IMR-90 (cell line): ENCODE results near the gene IL17F. TPM values are rescaled to one million over a fixed set of nuclear protein-coding genes. Genes with fewer than 3 reads are reported as not detected.
A peak's percentile ranks its signal among the peaks of the same experiment; 100 is the strongest.

Source experiments
- ATAC-seq: fragments of 200-7000 bp; cut with Tn5 transposase; 2 replicates; pipeline ENCODE4 v1.9.1; 2020; ENCODE audit warnings: low read depth, mild to moderate bottlenecking, moderate library complexity
- BruUV-seq: library from RNA; stranded (reverse); fragments of 400-500 nt; replicated peaks from 2 replicates; lab custom pipeline; 2021; lab: Mats Ljungman, UMichigan
- CTCF ChIA-PET: fragments of 300-600 bp; formaldehyde crosslinking; extraction: SDS; loops from one replicate; lab custom pipeline; 2021; ENCODE audit warnings: antibody characterized with exemption; lab: Yijun Ruan, JAX
- POLR2A ChIA-PET: fragments of 300-600 bp; sonication (Branson Sonifier 250); formaldehyde crosslinking; loops from one replicate; lab custom pipeline; 2022; ENCODE audit warnings: antibody characterized with exemption; ENCODE audit not compliant: unreplicated experiment; lab: Charles Lee
- DNase-seq: peaks from one replicate; pipeline ENCODE4 v3.0.0; 2013
- H2AFZ ChIP-seq: replicated peaks from 2 replicates; pipeline ENCODE3; 2013; ENCODE audit warnings: low read length, mild to moderate bottlenecking; ENCODE audit not compliant: poor library complexity
- H2AK5ac ChIP-seq: 2 replicates; pipeline ENCODE4 v1.6.1; 2013; ENCODE audit warnings: low read depth, low read length, inconsistent platforms
- H2AK9ac ChIP-seq: replicated peaks from 2 replicates; pipeline ENCODE3; 2013; ENCODE audit warnings: mild to moderate bottlenecking, low read depth, low read length, moderate library complexity; ENCODE audit not compliant: poor library complexity
- H2BK120ac ChIP-seq: 2 replicates; pipeline ENCODE4 v1.6.1; 2013; ENCODE audit warnings: low read depth, low read length, inconsistent platforms
- H2BK15ac ChIP-seq: 3 replicates; pipeline ENCODE4 v1.6.1; 2013; ENCODE audit warnings: low read depth, low read length, inconsistent platforms
- H2BK20ac ChIP-seq: 2 replicates; pipeline ENCODE4 v1.6.1; 2013; ENCODE audit warnings: low read depth, mild to moderate bottlenecking, inconsistent platforms, low read length, moderate library complexity
- H2BK5ac ChIP-seq: 2 replicates; pipeline ENCODE4 v1.6.1; 2013; ENCODE audit warnings: mild to moderate bottlenecking, low read depth, low read length, inconsistent platforms; ENCODE audit not compliant: poor library complexity, severe bottlenecking
- H3K14ac ChIP-seq: replicated peaks from 2 replicates; pipeline ENCODE4 v1.6.1; 2013; ENCODE audit warnings: low read depth, low read length, inconsistent platforms
- H3K18ac ChIP-seq: 2 replicates; pipeline ENCODE4 v1.6.1; 2013; ENCODE audit warnings: low read depth, low read length, control low read depth
- H3K23ac ChIP-seq: 2 replicates; pipeline ENCODE4 v1.6.1; 2013; ENCODE audit warnings: low read depth, low read length, inconsistent platforms
- H3K27ac ChIP-seq: 2 replicates; pipeline ENCODE4 v1.5.1; 2013; ENCODE audit warnings: mild to moderate bottlenecking, control low read depth, low read length; ENCODE audit not compliant: insufficient read depth
- H3K27me3 ChIP-seq: 2 replicates; pipeline ENCODE4 v1.6.1; 2013; ENCODE audit warnings: low read length; ENCODE audit not compliant: control insufficient read depth, insufficient read depth
- H3K36me3 ChIP-seq: 2 replicates; pipeline ENCODE4 v1.6.1; 2013; ENCODE audit warnings: low read length, mixed read lengths; ENCODE audit not compliant: control insufficient read depth, insufficient read depth
- H3K4ac ChIP-seq: 2 replicates; pipeline ENCODE4 v1.6.1; 2013; ENCODE audit warnings: low read depth, low read length, inconsistent platforms
- H3K4me1 ChIP-seq: 2 replicates; pipeline ENCODE4 v1.6.1; 2013; ENCODE audit warnings: low read length, mixed read lengths; ENCODE audit not compliant: control insufficient read depth, insufficient read depth
- H3K4me2 ChIP-seq: 2 replicates; pipeline ENCODE4 v1.6.1; 2013; ENCODE audit warnings: low read depth, mild to moderate bottlenecking, control low read depth, low read length, moderate library complexity
- H3K4me3 ChIP-seq: 2 replicates; pipeline ENCODE4 v1.5.1; 2013; ENCODE audit warnings: low read depth, mild to moderate bottlenecking, control low read depth, low read length, moderate library complexity; ENCODE audit not compliant: insufficient read depth
- H3K56ac ChIP-seq: 2 replicates; pipeline ENCODE4 v1.6.1; 2013; ENCODE audit warnings: low read length, inconsistent platforms; ENCODE audit not compliant: insufficient read depth; ENCODE audit errors: extremely low read depth
- H3K79me1 ChIP-seq, 2 experiments: 2 replicates each; pipeline ENCODE4 v1.6.1; 2013; ENCODE audit warnings: low read length in 2 of 2, inconsistent platforms in 1 of 2, low read depth in 1 of 2
- H3K9ac ChIP-seq: 2 replicates; pipeline ENCODE4 v1.6.1; 2013; ENCODE audit warnings: low read depth, low read length, control low read depth
- H3K9me1 ChIP-seq: 2 replicates; pipeline ENCODE4 v1.6.1; 2013; ENCODE audit warnings: low read length, inconsistent platforms; ENCODE audit not compliant: insufficient read depth
- H3K9me3 ChIP-seq: 2 replicates; pipeline ENCODE4 v1.6.1; 2013; ENCODE audit warnings: low read length; ENCODE audit not compliant: control insufficient read depth, insufficient read depth
- H4K20me1 ChIP-seq: 2 replicates; pipeline ENCODE4 v1.6.1; 2013; ENCODE audit warnings: low read length, inconsistent platforms; ENCODE audit not compliant: insufficient read depth
- H4K5ac ChIP-seq: 2 replicates; pipeline ENCODE4 v1.6.1; 2013; ENCODE audit warnings: mild to moderate bottlenecking, low read depth, low read length, control low read depth
- H4K8ac ChIP-seq, 2 experiments: 2 replicates each; pipeline ENCODE4 v1.6.1; 2013; ENCODE audit warnings: low read depth in 2 of 2, low read length in 2 of 2, control low read depth in 1 of 2, inconsistent platforms in 1 of 2
- H4K91ac ChIP-seq: 2 replicates; pipeline ENCODE4 v1.6.1; 2013; ENCODE audit warnings: low read depth, low read length, inconsistent platforms; ENCODE audit not compliant: insufficient read depth
- MAFK ChIP-seq: IDR thresholded peaks from 2 replicates; pipeline ENCODE4 v1.6.1; 2012; ENCODE audit warnings: low read depth, low read length, improper control_type of control experiment
- MXI1 ChIP-seq: IDR thresholded peaks from 2 replicates; pipeline ENCODE4 v1.6.1; 2012; ENCODE audit warnings: low read depth, mild to moderate bottlenecking, low read length, moderate library complexity, borderline replicate concordance
- RCOR1 ChIP-seq: IDR thresholded peaks from 2 replicates; pipeline ENCODE4 v1.6.1; 2012; ENCODE audit warnings: mild to moderate bottlenecking, low read length, improper control_type of control experiment; ENCODE audit not compliant: insufficient replicate concordance
- WGBS, 2 experiments: methylation state at CpG; one replicate each; pipeline versions ENCODE4 v1.1.5 to v1.1.7; 2013; ENCODE audit warnings: missing lambda C conversion rate in 2 of 2; ENCODE audit not compliant: insufficient read length in 1 of 2; ENCODE audit errors: extremely low coverage in 2 of 2; 5-methylcytosine and 5-hydroxymethylcytosine counted together
- dilution Hi-C: fragments of 300-500 bp; cut with HindIII; formaldehyde crosslinking; loops from one replicate; pipeline ENCODE4 v1.14.3; 2018; ENCODE audit warnings: low sequenced_read_pairs; ENCODE audit not compliant: unreplicated experiment
- in situ Hi-C: fragments of 300-500 bp; cut with MboI; formaldehyde crosslinking; loops from 3 replicates; pipeline ENCODE4 v1.14.3; 2019; ENCODE audit warnings: low sequenced_read_pairs, inconsistent platforms, mixed read lengths
- intact Hi-C: fragments of 100-400 bp; cut with micrococcal nuclease; formaldehyde crosslinking; loops from 2 replicates; pipeline ENCODE4 v1.10.0; 2022
- polyA plus RNA-seq, 3 experiments: library from polyadenylated mRNA; depleted of rRNA; stranded (reverse); fragments of >200 nt; gene quantifications; 2 replicates each; pipeline ENCODE4 v1.2.3, GENCODE V29; 2012; ENCODE audit warnings: low replicate concordance in 1 of 3
- total RNA-seq: library from RNA; depleted of rRNA; stranded (reverse); fragments of >200 nt; gene quantifications from 2 replicates; pipeline ENCODE4 v1.2.3, GENCODE V29; 2012

IL17F gene
- total and polyA plus RNA-seq, 2 of the 4 experiments (the other 2 are of a cell fraction) = not detected

DNA sequence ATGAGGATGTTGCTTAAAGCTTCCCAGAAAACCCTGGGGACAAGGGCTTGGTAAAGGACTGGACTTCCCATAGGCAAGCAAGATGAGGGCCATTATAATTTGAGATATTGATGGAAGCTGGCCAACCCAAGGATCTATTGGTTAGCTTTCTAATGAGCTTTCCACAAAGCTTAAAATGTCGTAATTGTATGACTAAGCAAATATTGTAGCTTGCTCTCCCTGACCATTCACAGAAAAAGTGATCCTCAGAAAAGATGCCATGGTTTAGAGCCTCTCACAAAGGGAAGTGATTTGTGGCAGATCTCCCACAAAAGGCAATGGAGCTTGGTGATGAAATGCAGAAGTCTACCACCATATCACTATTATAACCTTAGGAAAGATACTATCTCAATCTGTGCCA is 13.6 kb downstream of the IL17F start:
- no peak overlapping the region for H3K4me2 ChIP-seq
- H3K27me3 ChIP-seq = peaks cover 4% of the 10 kb centered on the region; the same call in 1 of the 2 replicates
- no TSS peak for BruUV-seq
- no peak overlapping the region for H4K8ac ChIP-seq
- CTCF ChIA-PET = no interaction called here
- no peak overlapping the region for H3K27ac ChIP-seq
- no peak overlapping the region for H2AFZ ChIP-seq
- ATAC-seq (no peak), DNase-seq (no peak)
- no peak overlapping the region for H3K14ac ChIP-seq
- H3K9ac ChIP-seq = no peak overlapping the region
- no peak overlapping the region for H4K5ac ChIP-seq
- no peak overlapping the region for H2BK20ac ChIP-seq
- no peaks in the 10 kb centered on the region for H3K9me1 ChIP-seq
- no peak overlapping the region for H3K18ac ChIP-seq
- intact Hi-C loops = no loop called here
- H2AK5ac ChIP-seq = no peak overlapping the region
- H3K4me1 ChIP-seq = no peaks in the 10 kb centered on the region
- TF ChIP-seq RCOR1 = no peak
- 0 out of 2 replicates have a peak, but pooled peaks have one; percentile 3 for TF ChIP-seq MAFK
- no peak for TF ChIP-seq MXI1
- dilution Hi-C loops = no loop called here
- POLR2A ChIA-PET = no interaction called here
- no peaks in the 10 kb centered on the region for H3K36me3 ChIP-seq
- no peak overlapping the region for H2BK120ac ChIP-seq
- H2AK9ac ChIP-seq = no peak overlapping the region
- no peaks in the 10 kb centered on the region for H4K20me1 ChIP-seq
- in situ Hi-C loops = no loop called here
- no peak overlapping the region for H4K91ac ChIP-seq
- H3K56ac ChIP-seq = no peak overlapping the region
- no peak overlapping the region for H2BK5ac ChIP-seq
- H2BK15ac ChIP-seq = no peak overlapping the region
- no peak overlapping the region for H3K4ac ChIP-seq
- H3K23ac ChIP-seq = no peak overlapping the region
- no peaks in the 10 kb centered on the region for H3K79me1 ChIP-seq
- no peak overlapping the region for H3K4me3 ChIP-seq
- WGBS, 2 experiments = no CpG with 5 or more reads among the region's 1 CpG
- no peaks in the 10 kb centered on the region for H3K9me3 ChIP-seq
